Tibial nerve (tissue), 3 donors: ENCODE measurements around the gene FAXC.

Experiments
- CTCF ChIP-seq, 5 experiments: fragments of 200-600 bp in 3 of 5; fragments of 450-650 bp in 2 of 5; sonication (generic) in 3 of 5; IDR thresholded peaks; one replicate each; pipeline ENCODE4 v1.5.1; 2016 to 2019; ENCODE audit warnings: antibody characterized with exemption in 5 of 5, mild to moderate bottlenecking in 3 of 5, moderate library complexity in 2 of 5
- POLR2A ChIP-seq, 2 donors: fragments of 450-650 bp; IDR thresholded peaks; one replicate each; pipeline ENCODE4 v1.6.1; 2017; ENCODE audit warnings: antibody characterized with exemption in 2 of 2, mild to moderate bottlenecking in 2 of 2, moderate library complexity in 2 of 2

- TF ChIP-seq CTCF (IDR thresholded peaks at IDR 0.05), result no peak
- TF ChIP-seq POLR2A (IDR thresholded peaks at IDR 0.05), result no peak
Measured at GRCh38 chr6:99310553-99310952, 38.9 kb downstream of the FAXC start.
